Keratinocyte (primary cell): ENCODE measurements around the gene TOX3. TPM values are rescaled to one million over a fixed set of nuclear protein-coding genes. Genes with fewer than 3 reads are reported as not detected.

Experiments used
- DNase-seq: peaks from one replicate; pipeline ENCODE4 v3.0.0-alpha.2; 2011; ENCODE audit warnings: low read depth, missing footprints, low spot score
- FAIRE-seq: peaks from 2 replicates; lab custom pipeline; 2011; peaks lifted over from hg19 to GRCh38; lab: Jason Lieb, UNC
- H2AFZ ChIP-seq: 2 replicates; pipeline ENCODE4 v1.6.0; 2012; ENCODE audit warnings: low read length, control low read depth, inconsistent platforms; ENCODE audit not compliant: control insufficient read depth
- H3K27ac ChIP-seq: 2 replicates; pipeline ENCODE4 v1.5.1; 2011; ENCODE audit warnings: low read length; ENCODE audit not compliant: control insufficient read depth, insufficient read depth
- H3K27me3 ChIP-seq: 3 replicates; pipeline ENCODE4 v1.6.0; 2011; ENCODE audit warnings: low read length; ENCODE audit not compliant: control insufficient read depth, insufficient read depth; ENCODE audit errors: extremely low read depth
- H3K36me3 ChIP-seq, 2 experiments: 2 replicates in 1 of 2; 3 replicates in 1 of 2; pipeline ENCODE4 v1.5.1; 2011; ENCODE audit warnings: low read length in 2 of 2, mild to moderate bottlenecking in 1 of 2; ENCODE audit not compliant: control insufficient read depth in 2 of 2, insufficient read depth in 2 of 2; ENCODE audit errors: extremely low read depth in 1 of 2
- H3K4me1 ChIP-seq: 3 replicates; pipeline ENCODE4 v1.5.1; 2011; ENCODE audit warnings: low read length; ENCODE audit not compliant: control insufficient read depth, insufficient read depth; ENCODE audit errors: extremely low read depth
- H3K4me2 ChIP-seq: 3 replicates; pipeline ENCODE4 v1.6.0; 2011; ENCODE audit warnings: low read depth, low read length; ENCODE audit not compliant: control insufficient read depth, insufficient read depth; ENCODE audit errors: extremely low read depth
- H3K4me3 ChIP-seq, 3 experiments: fragments of 200-600 bp in 1 of 3; sonication (generic) in 1 of 3; 2 replicates in 2 of 3; 3 replicates in 1 of 3; pipeline ENCODE4 v1.5.1; 2011 to 2016; ENCODE audit warnings: low read length in 3 of 3, mild to moderate bottlenecking in 3 of 3, control low read depth in 2 of 3, inconsistent platforms in 1 of 3, low read depth in 1 of 3, mixed read lengths in 1 of 3, mixed run types in 1 of 3, moderate library complexity in 1 of 3; ENCODE audit not compliant: control insufficient read depth in 2 of 3, insufficient read depth in 2 of 3; ENCODE audit errors: extremely low read depth in 1 of 3
- H3K79me2 ChIP-seq: 2 replicates; pipeline ENCODE4 v1.6.0; 2012; ENCODE audit warnings: low read length; ENCODE audit not compliant: control insufficient read depth, insufficient read depth
- H3K9ac ChIP-seq: 3 replicates; pipeline ENCODE4 v1.6.0; 2011; ENCODE audit warnings: low read length; ENCODE audit not compliant: control insufficient read depth, insufficient read depth; ENCODE audit errors: extremely low read depth
- H3K9me1 ChIP-seq: 3 replicates; pipeline ENCODE4 v1.6.0; 2011; ENCODE audit warnings: low read length; ENCODE audit not compliant: control insufficient read depth, insufficient read depth; ENCODE audit errors: extremely low read depth
- H3K9me3 ChIP-seq: 2 replicates; pipeline ENCODE4 v1.5.1; 2012; ENCODE audit warnings: low read depth, low read length; ENCODE audit not compliant: control insufficient read depth
- H4K20me1 ChIP-seq: 3 replicates; pipeline ENCODE4 v1.6.0; 2011; ENCODE audit warnings: low read length; ENCODE audit not compliant: control insufficient read depth, insufficient read depth; ENCODE audit errors: extremely low read depth
- CTCF ChIP-seq, 3 experiments: IDR thresholded peaks in 1 of 3; conservative IDR thresholded peaks in 1 of 3; optimal IDR thresholded peaks in 1 of 3; 2 replicates in 2 of 3; 3 replicates in 1 of 3; pipeline versions ENCODE3 to v1.5.1; 2011; ENCODE audit warnings: low read length in 3 of 3, mild to moderate bottlenecking in 3 of 3, moderate library complexity in 2 of 3, control low read depth in 1 of 3, inconsistent platforms in 1 of 3; ENCODE audit not compliant: insufficient read depth in 2 of 3; ENCODE audit errors: extremely low read depth in 1 of 3
- EZH2 ChIP-seq: IDR thresholded peaks from one replicate; pipeline ENCODE4 v1.6.1; 2012; ENCODE audit warnings: inconsistent platforms, mild to moderate bottlenecking, low read length, moderate library complexity
- dilution Hi-C: fragments of 300-500 bp; cut with MboI; formaldehyde crosslinking; loops from one replicate; pipeline ENCODE4 v1.7.0; 2020; ENCODE audit warnings: low sequenced_read_pairs; ENCODE audit not compliant: extremely low pct_ligation_motif_present
- polyA plus RNA-seq, 5 experiments: library from polyadenylated mRNA; depleted of rRNA in 3 of 5; stranded (reverse) in 3 of 5; stranded (forward) in 1 of 5; unstranded in 1 of 5; fragments of >200 nt; gene quantifications; 1 replicate in 1 of 5; 2 replicates in 3 of 5; 3 replicates in 1 of 5; pipeline versions ENCODE4 v1.2.1 to v1.2.3, GENCODE V29; 2011 to 2012; ENCODE audit warnings: missing spikeins in 2 of 5, low read depth in 1 of 5, low replicate concordance in 1 of 5

The TOX3 gene
- polyA plus RNA-seq, 1 donor (not counting 4 experiments of a cell fraction or from before 2014, with no cell fraction given) = not detected

- Histone ChIP-seq H3K4me1 (no peaks in the 10 kb centered on the region), H3K36me3 (no peaks in the 10 kb centered on the region), H3K27me3 (no peaks in the 10 kb centered on the region), H3K4me3 (no peak overlapping the region), H3K27ac (no peak overlapping the region), H4K20me1 (no peaks in the 10 kb centered on the region), H3K4me2 (no peak overlapping the region), H3K9me3 (no peaks in the 10 kb centered on the region), H3K79me2 (no peaks in the 10 kb centered on the region), H3K9me1 (no peaks in the 10 kb centered on the region), H3K9ac (no peak overlapping the region), H2AFZ (no peak overlapping the region)
- dilution Hi-C loops = no loop called here
- DNase-seq (no peak), FAIRE-seq (no peak)
- no peak for TF ChIP-seq CTCF (optimal IDR thresholded peaks at IDR 0.05 in 1 of 3, IDR thresholded peaks at IDR 0.05 in 1 of 3, conservative IDR thresholded peaks at IDR 0.05 in 1 of 3; ENCODE audit: extremely low read depth in 1 of 3, insufficient read depth in 2 of 3, low read length in 3 of 3)
- no peak for TF ChIP-seq EZH2
Observed at GRCh38 chr16:52521570-52521969, 25.4 kb downstream of the TOX3 start.

- dilution Hi-C loops = no loop called here
- no peak for FAIRE-seq
- no peaks in the 10 kb centered on the region for H3K79me2 ChIP-seq
Observed at GRCh38 chr16:52518884-52519283, 28.1 kb downstream of the TOX3 start.

More at GRCh38 chr16:52518884-52519283, 28.1 kb downstream of the TOX3 start:
- Histone ChIP-seq H3K4me1 (no peaks in the 10 kb centered on the region), H4K20me1 (no peaks in the 10 kb centered on the region), H3K36me3 (no peaks in the 10 kb centered on the region), H3K9me3 (no peaks in the 10 kb centered on the region), H3K27ac (no peak overlapping the region), H3K4me2 (no peak overlapping the region), H3K9ac (no peak overlapping the region), H3K9me1 (no peaks in the 10 kb centered on the region), H3K27me3 (no peaks in the 10 kb centered on the region), H3K4me3 (no peak overlapping the region), H2AFZ (no peak overlapping the region)
- no peak for TF ChIP-seq CTCF (optimal IDR thresholded peaks at IDR 0.05 in 1 of 3, IDR thresholded peaks at IDR 0.05 in 1 of 3, conservative IDR thresholded peaks at IDR 0.05 in 1 of 3; ENCODE audit: extremely low read depth in 1 of 3, insufficient read depth in 2 of 3, low read length in 3 of 3)
- no peak for TF ChIP-seq EZH2
- DNase-seq = no peak
